ENCODE measurements around the gene BAG5.
"Not testable (repeated sequence)": the region's sequence is repeated elsewhere in the genome, so short reads cannot be mapped to it uniquely, and the experiment has no call there.

BAG5 gene

GRCh38 chr14:103534576-103535061, 27.8 kb downstream of the BAG5 start:
- DNase-seq (ENCODE audit: low spot score), result no peak

- no peak for DNase-seq (ENCODE audit: low spot score)
Observed at GRCh38 chr14:103533999-103534575, 28.4 kb downstream of the BAG5 start.

GRCh38 chr14:103533137-103533998, 29.1 kb downstream of the BAG5 start:
- DNase-seq (ENCODE audit: low spot score), result no peak

GRCh38 chr14:103532216-103533136, 30.0 kb downstream of the BAG5 start:
- no peak for DNase-seq (ENCODE audit: low spot score)

GRCh38 chr14:103531421-103532215, 30.8 kb downstream of the BAG5 start:
- DNase-seq (ENCODE audit: low spot score), result no peak

- no peak for DNase-seq (ENCODE audit: low spot score)
Observed at GRCh38 chr14:103530831-103531230, 31.6 kb downstream of the BAG5 start.

- DNase-seq (ENCODE audit: low spot score), result no peak
Observed at GRCh38 chr14:103530390-103530789, 32.1 kb downstream of the BAG5 start.

GRCh38 chr14:103529383-103530365, 32.8 kb downstream of the BAG5 start:
- DNase-seq (ENCODE audit: low spot score), result no peak

GRCh38 chr14:103528587-103529382, 33.7 kb downstream of the BAG5 start, which contains the start of gene TRMT61A:
Gene TRMT61A, plus strand, starts transcription at chr14:103529196. Its CDS starts 783 bp downstream, at chr14:103529979.
- DNase-seq (ENCODE audit: low spot score), result peak; percentile 99

GRCh38 chr14:103528146-103528586, 34.3 kb downstream of the BAG5 start:
- peak; percentile 64 for DNase-seq (ENCODE audit: low spot score)

GRCh38 chr14:103527408-103528145, 34.9 kb downstream of the BAG5 start:
- peak; percentile 73 for DNase-seq (ENCODE audit: low spot score)

GRCh38 chr14:103526914-103527248, 35.6 kb downstream of the BAG5 start:
- no peak for DNase-seq (ENCODE audit: low spot score)

GRCh38 chr14:103526247-103526913, 36.1 kb downstream of the BAG5 start:
- no peak for DNase-seq (ENCODE audit: low spot score)

- DNase-seq (ENCODE audit: low spot score), result not testable (repeated sequence)
Observed at GRCh38 chr14:103525430-103526246, 36.8 kb downstream of the BAG5 start.

- no peak for DNase-seq (ENCODE audit: low spot score)
Observed at GRCh38 chr14:103524002-103524935, 38.2 kb downstream of the BAG5 start.

- no peak for DNase-seq (ENCODE audit: low spot score)
Observed at GRCh38 chr14:103523575-103523954, 38.9 kb downstream of the BAG5 start.

All from hepatic stellate cell (primary cell).